CD4-positive, alpha-beta T cell (primary cell): ENCODE results near the gene CORO1C. TPM values are rescaled to one million over a fixed set of nuclear protein-coding genes. Genes with fewer than 3 reads are reported as not detected.

Experiments
- ATAC-seq: fragments of 200-7000 bp; cut with Tn5 transposase; one replicate; pipeline ENCODE4 v1.10.0; 2022; ENCODE audit warnings: mild to moderate bottlenecking; ENCODE audit not compliant: poor library complexity
- CTCF ChIA-PET: fragments of 350-600 bp; sonication (Branson Sonifier 250); formaldehyde crosslinking; loops from one replicate; lab custom pipeline; 2021; ENCODE audit warnings: antibody characterized with exemption, inconsistent platforms; lab: Charles Lee
- POLR2A ChIA-PET: fragments of 350-600 bp; sonication (Branson Sonifier 250); formaldehyde crosslinking; loops from one replicate; lab custom pipeline; 2021; ENCODE audit warnings: antibody characterized with exemption, inconsistent platforms; lab: Charles Lee
- DNase-seq, 14 experiments: peaks; one replicate each; pipeline ENCODE4 v3.0.0-alpha.2; 2013 to 2020; ENCODE audit warnings: mixed read lengths in 2 of 14
- H3K27ac ChIP-seq, 2 donors: one replicate each; pipeline versions ENCODE4 v1.5.1 to v1.7.0; 2013; ENCODE audit warnings: low read length in 2 of 2, low read depth in 1 of 2, mild to moderate bottlenecking in 1 of 2
- H3K27me3 ChIP-seq, 2 experiments: 1 replicate in 1 of 2; 2 replicates in 1 of 2; pipeline versions ENCODE4 v1.6.1 to v1.7.0; 2013; ENCODE audit warnings: low read length in 2 of 2, control low read depth in 1 of 2, mild to moderate bottlenecking in 1 of 2, moderate library complexity in 1 of 2; ENCODE audit not compliant: insufficient read depth in 2 of 2, control insufficient read depth in 1 of 2
- H3K36me3 ChIP-seq: one replicate; pipeline ENCODE4 v1.6.1; 2013; ENCODE audit warnings: low read length, control low read depth; ENCODE audit not compliant: insufficient read depth
- H3K4me1 ChIP-seq: one replicate; pipeline ENCODE4 v1.6.1; 2013; ENCODE audit warnings: low read length, control low read depth; ENCODE audit not compliant: insufficient read depth
- H3K4me3 ChIP-seq: one replicate; pipeline ENCODE4 v1.5.1; 2013; ENCODE audit warnings: mild to moderate bottlenecking, low read length, moderate library complexity
- H3K9me3 ChIP-seq, 2 experiments: 1 replicate in 1 of 2; 2 replicates in 1 of 2; pipeline versions ENCODE4 v1.6.1 to v1.7.0; 2013; ENCODE audit warnings: low read length in 2 of 2, mild to moderate bottlenecking in 2 of 2, control low read depth in 1 of 2, moderate library complexity in 1 of 2; ENCODE audit not compliant: control insufficient read depth in 1 of 2, insufficient read depth in 1 of 2
- H3K27ac Mint-ChIP-seq: one replicate; pipeline ENCODE4 v1.8.0; 2020; ENCODE audit warnings: mixed read lengths
- H3K27me3 Mint-ChIP-seq: one replicate; pipeline ENCODE4 v1.8.0; 2021; ENCODE audit warnings: mixed read lengths
- H3K36me3 Mint-ChIP-seq: one replicate; pipeline ENCODE4 v1.8.0; 2021; ENCODE audit warnings: low read depth, mixed read lengths
- H3K4me1 Mint-ChIP-seq: one replicate; pipeline ENCODE4 v1.8.0; 2021; ENCODE audit warnings: low read depth, mixed read lengths
- H3K4me3 Mint-ChIP-seq: one replicate; pipeline ENCODE4 v1.8.0; 2020; ENCODE audit warnings: mild to moderate bottlenecking, mixed read lengths
- H3K9me3 Mint-ChIP-seq: one replicate; pipeline ENCODE4 v1.8.0; 2020; ENCODE audit warnings: mixed read lengths
- intact Hi-C, 2 experiments: fragments of 100-400 bp; cut with DNase I in 1 of 2; cut with micrococcal nuclease in 1 of 2; formaldehyde crosslinking; loops; one replicate each; pipeline versions ENCODE4 v1.15.1 to v1.9.0; 2023 to 2025; cut with DNase I, micrococcal nuclease
- total RNA-seq, 174 experiments: library from RNA in 2 of 174; stranded (reverse) in 2 of 174; gene quantifications; one replicate each; pipeline ENCODE4 v1.2.3 and lab custom pipeline; 2021 to 2026
- TF ChIP-seq, protein P1 (sequence below): fragments of 200-600 bp; IDR thresholded peaks from one replicate; pipeline ENCODE4 v1.8.0; 2022; ENCODE audit warnings: antibody characterized with exemption, mild to moderate bottlenecking

The CORO1C gene
- total RNA-seq, 2 experiments from 2014 or later, result 6.7 to 7.4 TPM

GRCh38 chr12:108761226-108761625 is 29.9 kb upstream of the CORO1C start:
- ATAC-seq, result no peak
- ChIA-PET CTCF (no interaction called here), POLR2A (no interaction called here)
- Mint-ChIP-seq H3K4me3 (no peak overlapping the region), H3K9me3 (no peaks in the 10 kb centered on the region), H3K27me3 (no peaks in the 10 kb centered on the region), H3K36me3 (no peaks in the 10 kb centered on the region), H3K27ac (no peak overlapping the region), H3K4me1 (no peaks in the 10 kb centered on the region)
- DNase-seq, result no peak
- intact Hi-C loops, result no loop called here
- H3K27ac ChIP-seq, result no peak overlapping the region
- H3K9me3 ChIP-seq, result no peaks in the 10 kb centered on the region
- no peak overlapping the region for H3K4me3 ChIP-seq
- no peaks in the 10 kb centered on the region for H3K27me3 ChIP-seq
- TF ChIP-seq, protein P1, sequence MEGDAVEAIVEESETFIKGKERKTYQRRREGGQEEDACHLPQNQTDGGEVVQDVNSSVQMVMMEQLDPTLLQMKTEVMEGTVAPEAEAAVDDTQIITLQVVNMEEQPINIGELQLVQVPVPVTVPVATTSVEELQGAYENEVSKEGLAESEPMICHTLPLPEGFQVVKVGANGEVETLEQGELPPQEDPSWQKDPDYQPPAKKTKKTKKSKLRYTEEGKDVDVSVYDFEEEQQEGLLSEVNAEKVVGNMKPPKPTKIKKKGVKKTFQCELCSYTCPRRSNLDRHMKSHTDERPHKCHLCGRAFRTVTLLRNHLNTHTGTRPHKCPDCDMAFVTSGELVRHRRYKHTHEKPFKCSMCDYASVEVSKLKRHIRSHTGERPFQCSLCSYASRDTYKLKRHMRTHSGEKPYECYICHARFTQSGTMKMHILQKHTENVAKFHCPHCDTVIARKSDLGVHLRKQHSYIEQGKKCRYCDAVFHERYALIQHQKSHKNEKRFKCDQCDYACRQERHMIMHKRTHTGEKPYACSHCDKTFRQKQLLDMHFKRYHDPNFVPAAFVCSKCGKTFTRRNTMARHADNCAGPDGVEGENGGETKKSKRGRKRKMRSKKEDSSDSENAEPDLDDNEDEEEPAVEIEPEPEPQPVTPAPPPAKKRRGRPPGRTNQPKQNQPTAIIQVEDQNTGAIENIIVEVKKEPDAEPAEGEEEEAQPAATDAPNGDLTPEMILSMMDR, result no peak
- H3K36me3 ChIP-seq, result no peaks in the 10 kb centered on the region
- H3K4me1 ChIP-seq, result no peaks in the 10 kb centered on the region

DNA sequence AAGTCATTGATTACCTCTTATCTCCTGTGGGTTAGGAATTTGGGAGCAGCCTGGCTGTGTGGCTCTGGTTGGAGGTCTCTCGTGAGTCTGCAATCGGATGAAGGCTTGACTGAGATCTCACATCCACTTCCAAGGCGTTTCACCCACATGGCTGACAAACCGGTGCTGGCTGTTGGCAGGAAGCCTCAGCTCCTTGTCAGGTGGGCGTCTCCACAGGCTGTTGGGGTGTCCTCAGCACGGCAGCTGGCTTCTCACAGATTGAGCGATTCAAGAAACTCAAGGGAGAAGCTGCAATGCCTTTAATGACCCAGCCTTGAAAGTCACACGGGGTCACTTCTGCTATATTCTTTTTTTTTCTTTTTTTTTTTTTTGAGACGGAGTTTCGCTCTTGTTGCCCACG is 28.6 kb upstream of the CORO1C start:
- no peak for DNase-seq
- Histone ChIP-seq H3K27me3 (no peaks in the 10 kb centered on the region), H3K4me1 (no peaks in the 10 kb centered on the region), H3K4me3 (no peak overlapping the region), H3K9me3 (no peaks in the 10 kb centered on the region), H3K27ac (no peak overlapping the region), H3K36me3 (no peaks in the 10 kb centered on the region)
- Mint-ChIP-seq H3K27ac (no peak overlapping the region), H3K4me1 (no peaks in the 10 kb centered on the region), H3K4me3 (no peak overlapping the region), H3K36me3 (no peaks in the 10 kb centered on the region), H3K9me3 (no peaks in the 10 kb centered on the region), H3K27me3 (no peaks in the 10 kb centered on the region)
- CTCF ChIA-PET, result no interaction called here
- intact Hi-C loops, result no loop called here
- ATAC-seq, result no peak
- TF ChIP-seq, protein P1, result no peak
- POLR2A ChIA-PET, result no interaction called here

- CTCF ChIA-PET, result interaction anchor here (2.1 kb wide), 1 partner anchor 45 kb away, joined by 5 read pairs; no protein-coding TSS in a partner anchor
- intact Hi-C loops, result no loop called here
- ATAC-seq (no peak), DNase-seq (no peak)
- no peaks in the 10 kb centered on the region for H3K9me3 Mint-ChIP-seq
- no peak overlapping the region for H3K27ac ChIP-seq
- no peaks in the 10 kb centered on the region for H3K27me3 Mint-ChIP-seq
- no peak overlapping the region for H3K27ac Mint-ChIP-seq
- no peak overlapping the region for H3K4me3 ChIP-seq
- no peak overlapping the region for H3K4me3 Mint-ChIP-seq
- POLR2A ChIA-PET, result no interaction called here
- TF ChIP-seq, protein P1, result no peak
- H3K4me1 ChIP-seq, result no peaks in the 10 kb centered on the region
- H3K9me3 ChIP-seq, result no peaks in the 10 kb centered on the region
- H3K27me3 ChIP-seq, result no peaks in the 10 kb centered on the region
- H3K36me3 ChIP-seq, result no peaks in the 10 kb centered on the region
- no peaks in the 10 kb centered on the region for H3K36me3 Mint-ChIP-seq
- H3K4me1 Mint-ChIP-seq, result no peaks in the 10 kb centered on the region
Observed at GRCh38 chr12:108757856-108758255, 26.5 kb upstream of the CORO1C start.
